Hematopoietic multipotent progenitor cell (in vitro differentiated cells): ENCODE data around the gene HOXD4. TPM values are rescaled to one million over a fixed set of nuclear protein-coding genes. Genes with fewer than 3 reads are reported as not detected.
A peak's percentile ranks its signal among the peaks of the same experiment; 100 is the strongest.

Experiments
- DNase-seq, 3 donors: peaks; one replicate each; pipeline ENCODE4 v3.0.0-alpha.2; 2011 to 2015; ENCODE audit warnings: low read depth in 2 of 3, low spot score in 2 of 3
- total RNA-seq: library from RNA; depleted of rRNA; stranded (reverse); fragments of >200 nt; gene quantifications from one replicate; pipeline ENCODE4 v1.2.3, GENCODE V29; 2012

The HOXD4 gene
- total RNA-seq, 1 donor = not detected

DNA sequence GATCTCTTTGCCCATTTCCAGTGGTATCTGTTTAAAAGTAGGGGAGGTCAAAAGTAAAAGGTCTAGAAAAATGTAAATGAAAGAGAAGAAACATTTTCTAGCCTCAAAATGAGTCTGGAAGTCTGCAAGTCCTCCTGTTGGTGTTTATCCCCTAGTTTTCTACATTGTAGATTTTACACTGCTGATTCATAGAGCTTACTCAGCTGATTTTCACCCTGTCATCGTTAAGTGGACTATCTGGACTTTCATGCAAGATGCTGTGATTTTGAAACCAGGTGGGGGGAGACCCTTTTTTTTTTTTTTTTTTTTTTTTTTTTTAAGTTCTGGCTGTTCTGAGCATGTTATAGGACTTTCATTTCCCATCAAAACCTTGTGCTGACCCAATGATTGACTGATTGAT is 16.0 kb downstream of the HOXD4 start:
- no peak for DNase-seq

DNA sequence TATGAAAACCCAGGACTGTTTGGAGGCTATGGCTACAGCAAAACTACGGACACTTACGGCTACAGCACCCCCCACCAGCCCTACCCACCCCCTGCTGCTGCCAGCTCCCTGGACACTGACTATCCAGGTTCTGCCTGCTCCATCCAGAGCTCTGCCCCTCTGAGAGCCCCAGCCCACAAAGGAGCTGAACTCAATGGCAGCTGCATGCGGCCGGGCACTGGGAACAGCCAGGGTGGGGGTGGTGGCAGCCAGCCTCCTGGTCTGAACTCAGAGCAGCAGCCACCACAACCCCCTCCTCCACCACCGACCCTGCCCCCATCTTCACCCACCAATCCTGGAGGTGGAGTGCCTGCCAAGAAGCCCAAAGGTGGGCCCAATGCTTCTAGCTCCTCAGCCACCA is 17.8 kb downstream of the HOXD4 start:
- DNase-seq = no peak

DNA sequence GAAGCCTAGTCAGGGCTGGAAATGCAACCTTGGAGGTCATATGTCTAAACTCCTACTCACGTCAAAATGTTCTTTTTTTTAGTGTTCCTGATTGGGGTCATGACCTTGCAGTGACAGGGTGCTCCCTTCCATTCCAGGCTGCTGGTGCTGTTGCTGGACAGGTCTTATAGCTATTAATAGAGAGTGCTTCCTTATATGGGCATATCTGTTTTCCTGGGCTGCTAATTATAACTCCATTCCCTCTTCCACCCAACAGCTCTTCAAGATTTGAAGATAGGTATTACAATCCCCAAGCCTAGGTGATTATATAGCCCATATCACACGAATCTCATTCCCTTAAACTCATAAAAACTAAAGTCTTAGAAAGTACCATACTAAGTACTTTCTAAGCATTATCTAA is 18.4 kb downstream of the HOXD4 start:
- no peak for DNase-seq

DNA sequence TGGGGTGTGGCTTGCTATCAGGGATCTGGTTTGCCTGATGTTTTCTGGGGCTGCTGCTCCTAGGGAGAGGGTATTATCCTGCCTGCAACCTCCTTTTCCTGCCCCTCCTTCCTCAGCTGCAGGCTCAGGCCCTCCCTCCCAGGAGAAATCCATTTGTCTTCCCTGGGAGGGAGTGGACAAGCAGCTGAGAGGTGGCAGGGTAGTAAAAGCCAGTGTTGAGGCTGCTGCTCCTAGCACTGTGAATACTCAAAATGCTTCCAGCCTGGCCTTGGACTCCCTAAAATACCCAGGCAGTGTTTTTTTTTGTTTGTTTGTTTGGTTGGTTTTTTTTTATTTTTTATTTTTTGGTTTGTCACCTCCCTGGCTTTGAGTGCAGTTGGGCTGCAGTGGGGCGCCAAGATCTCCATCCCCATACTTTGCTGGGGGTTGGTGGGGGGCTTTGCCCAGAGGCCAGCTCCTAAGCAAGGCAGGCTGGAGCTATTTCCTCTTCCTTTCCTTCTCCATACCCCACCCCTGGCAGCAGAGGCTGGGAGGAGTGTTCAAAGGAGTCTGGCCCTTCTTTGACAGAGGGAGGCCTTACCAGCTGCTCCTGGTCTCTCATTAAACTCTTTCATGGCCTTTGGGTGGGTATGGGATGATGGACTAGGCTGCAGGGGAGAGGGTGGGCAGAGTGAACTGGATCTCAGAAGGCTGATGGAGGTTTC is 19.4 kb downstream of the HOXD4 start:
- DNase-seq = no peak

DNA sequence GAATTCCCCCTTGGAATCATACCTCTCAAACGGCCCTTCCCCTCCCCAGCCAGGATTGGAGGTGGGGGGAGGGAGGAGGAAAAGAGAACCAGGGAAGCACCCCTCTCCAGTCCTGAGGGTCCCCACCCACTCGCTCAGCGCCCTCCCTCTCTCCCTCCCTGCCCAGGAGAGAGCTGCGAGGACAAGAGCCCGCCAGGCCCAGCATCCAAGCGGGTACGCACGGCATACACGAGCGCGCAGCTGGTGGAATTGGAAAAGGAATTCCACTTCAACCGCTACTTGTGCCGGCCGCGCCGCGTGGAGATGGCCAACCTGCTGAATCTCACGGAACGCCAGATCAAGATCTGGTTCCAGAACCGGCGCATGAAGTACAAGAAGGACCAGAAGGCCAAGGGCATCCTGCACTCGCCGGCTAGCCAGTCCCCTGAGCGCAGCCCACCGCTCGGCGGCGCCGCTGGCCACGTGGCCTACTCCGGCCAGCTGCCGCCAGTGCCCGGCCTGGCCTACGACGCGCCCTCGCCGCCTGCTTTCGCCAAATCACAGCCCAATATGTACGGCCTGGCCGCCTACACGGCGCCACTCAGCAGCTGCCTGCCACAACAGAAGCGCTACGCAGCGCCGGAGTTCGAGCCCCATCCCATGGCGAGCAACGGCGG is 20.1 kb downstream of the HOXD4 start:
- no peak for DNase-seq

DNA sequence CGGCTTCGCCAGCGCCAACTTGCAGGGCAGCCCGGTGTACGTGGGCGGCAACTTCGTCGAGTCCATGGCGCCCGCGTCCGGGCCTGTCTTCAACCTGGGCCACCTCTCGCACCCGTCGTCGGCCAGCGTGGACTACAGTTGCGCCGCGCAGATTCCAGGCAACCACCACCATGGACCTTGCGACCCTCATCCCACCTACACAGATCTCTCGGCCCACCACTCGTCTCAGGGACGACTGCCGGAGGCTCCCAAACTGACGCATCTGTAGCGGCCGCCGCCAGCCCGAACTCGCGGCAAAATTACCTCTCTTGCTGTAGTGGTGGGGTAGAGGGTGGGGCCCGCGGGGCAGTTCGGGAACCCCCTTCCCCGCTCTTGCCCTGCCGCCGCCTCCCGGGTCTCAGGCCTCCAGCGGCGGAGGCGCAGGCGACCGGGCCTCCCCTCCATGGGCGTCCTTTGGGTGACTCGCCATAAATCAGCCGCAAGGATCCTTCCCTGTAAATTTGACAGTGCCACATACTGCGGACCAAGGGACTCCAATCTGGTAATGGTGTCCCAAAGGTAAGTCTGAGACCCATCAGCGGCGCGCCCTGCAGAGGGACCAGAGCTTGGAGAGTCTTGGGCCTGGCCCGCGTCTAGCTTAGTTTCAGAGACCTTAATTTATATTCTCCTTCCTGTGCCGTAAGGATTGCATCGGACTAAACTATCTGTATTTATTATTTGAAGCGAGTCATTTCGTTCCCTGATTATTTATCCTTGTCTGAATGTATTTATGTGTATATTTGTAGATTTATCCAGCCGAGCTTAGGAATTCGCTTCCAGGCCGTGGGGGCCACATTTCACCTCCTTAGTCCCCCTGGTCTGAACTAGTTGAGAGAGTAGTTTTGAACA is 20.9 kb downstream of the HOXD4 start:
- DNase-seq = no peak

DNA sequence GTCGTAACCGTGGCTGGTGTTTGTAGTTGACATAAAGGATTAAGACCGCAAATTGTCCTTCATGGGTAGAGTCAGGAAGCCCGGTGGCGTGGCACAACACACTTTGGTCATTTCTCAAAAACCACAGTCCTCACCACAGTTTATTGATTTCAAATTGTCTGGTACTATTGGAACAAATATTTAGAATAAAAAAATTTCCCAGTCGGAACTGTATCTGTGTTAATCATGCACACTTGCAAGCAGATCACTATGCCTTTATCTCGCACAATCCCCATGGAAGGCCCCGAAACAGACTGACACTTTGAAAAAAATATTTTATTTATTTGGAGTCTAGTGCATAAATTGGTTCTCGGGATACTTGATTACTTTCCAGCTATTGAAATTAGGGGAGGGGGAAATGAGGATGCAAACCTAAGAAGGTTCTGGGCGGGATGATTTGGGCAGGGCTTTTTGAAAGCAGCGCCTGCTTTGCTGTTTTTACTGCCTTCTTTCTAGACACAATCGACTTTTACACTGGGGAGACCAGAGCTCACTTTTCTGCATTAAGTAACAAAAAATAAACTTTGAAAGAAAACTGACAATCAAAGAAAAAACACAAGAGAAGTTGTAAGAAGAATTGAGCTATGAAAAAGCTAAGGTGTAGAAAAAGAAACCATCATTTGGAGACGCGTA is 21.7 kb downstream of the HOXD4 start:
- no peak for DNase-seq

DNA sequence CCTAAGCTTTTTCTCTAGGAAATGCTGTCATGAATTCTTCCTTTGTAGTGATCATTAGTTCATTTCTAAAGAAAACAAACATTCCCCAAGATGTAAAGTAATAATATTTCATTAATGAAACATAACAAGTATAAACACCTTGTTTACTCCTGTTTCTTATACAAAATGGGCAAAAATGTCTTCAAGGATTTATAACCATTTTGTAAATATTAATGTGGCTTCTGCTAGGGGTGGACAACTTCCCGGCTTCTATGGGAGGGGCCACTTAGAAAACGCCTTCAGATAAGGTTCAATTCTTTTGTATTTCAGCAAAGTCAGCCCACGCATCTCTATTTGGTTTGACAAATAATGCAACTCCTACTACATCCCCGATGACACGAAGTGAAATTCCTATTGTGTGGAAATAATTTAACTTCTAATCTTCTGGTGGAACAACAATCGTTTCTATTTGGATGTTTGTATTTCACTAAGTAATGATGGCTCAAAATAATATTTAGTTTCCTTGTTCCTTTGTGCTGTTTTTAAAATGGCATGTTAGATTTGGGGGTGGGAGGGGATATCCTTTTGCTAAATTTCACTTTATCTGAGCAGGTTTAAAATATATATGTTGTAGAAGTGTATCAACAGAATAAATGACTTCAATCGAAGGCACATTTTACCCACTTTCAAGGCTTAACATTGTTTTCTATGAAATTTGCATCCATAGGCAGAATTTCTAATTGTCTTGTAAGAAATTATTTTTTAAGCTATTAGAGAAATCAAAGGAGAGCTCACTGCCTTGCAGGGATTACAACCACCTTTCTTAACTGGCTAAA is 22.4 kb downstream of the HOXD4 start:
- DNase-seq = no peak

DNA sequence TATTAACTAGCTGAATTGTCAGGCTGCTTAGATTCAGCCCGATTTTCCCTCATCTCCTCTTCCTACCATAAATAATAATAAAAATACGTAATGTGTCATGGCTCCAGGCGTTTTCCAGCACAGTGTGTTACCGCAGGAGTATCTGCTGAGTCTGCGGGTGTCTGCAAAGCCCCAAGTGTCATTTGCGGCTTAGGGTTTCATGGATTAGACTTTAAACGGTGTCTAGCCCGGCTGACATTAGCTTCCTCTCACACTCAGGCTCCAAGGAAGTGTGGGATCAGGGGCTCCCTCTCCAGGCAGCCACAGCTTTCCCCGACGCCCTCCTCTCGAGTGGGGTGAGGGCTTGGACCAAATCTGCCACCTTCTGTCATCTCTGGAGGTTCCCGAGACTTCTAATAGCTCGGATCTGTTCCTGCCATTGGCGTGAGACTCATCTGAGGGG is 23.1 kb downstream of the HOXD4 start:
- DNase-seq = no peak

DNA sequence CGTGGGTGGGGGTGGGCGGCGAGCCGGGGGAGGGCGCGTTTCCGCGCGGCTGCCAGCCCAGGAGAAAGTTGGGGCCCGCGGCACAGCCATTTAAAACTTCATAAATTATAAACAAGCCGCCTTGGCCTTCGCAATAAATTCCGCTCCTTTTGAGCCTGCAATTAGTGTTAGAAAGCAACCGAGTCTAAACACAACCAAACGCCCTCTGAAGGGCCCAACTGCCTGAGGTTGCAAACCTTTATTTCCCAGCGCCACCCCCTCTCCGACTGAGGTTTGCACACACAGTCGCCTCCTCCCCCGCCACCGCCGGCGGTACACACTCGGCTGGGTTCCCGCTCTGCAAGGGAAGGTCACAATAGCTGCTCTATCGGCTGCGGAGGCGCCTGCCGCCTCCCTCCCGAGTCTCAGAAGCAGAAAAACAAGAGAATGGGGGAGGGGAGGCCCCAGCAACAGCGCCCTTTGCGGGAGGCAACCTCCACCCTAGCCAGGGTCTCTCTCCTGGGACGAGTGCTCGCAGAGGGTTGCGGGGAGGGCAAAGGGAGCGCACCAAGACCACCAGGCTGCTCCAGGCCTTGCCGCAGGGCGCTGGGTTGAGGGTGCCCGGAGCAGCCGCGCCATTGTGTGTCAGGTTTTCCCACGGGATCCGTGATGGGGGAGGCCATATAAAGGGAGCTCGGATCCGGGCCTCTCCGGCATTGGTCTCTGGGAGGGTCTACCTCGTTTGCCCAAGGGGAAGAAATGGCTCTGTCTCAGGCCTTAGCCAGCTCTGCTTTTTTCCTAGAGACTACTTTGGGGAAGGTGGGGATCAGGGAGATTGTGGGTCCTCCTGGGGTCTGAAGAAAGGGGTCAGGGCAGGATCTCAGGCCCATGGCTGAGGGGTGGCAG is 23.7 kb downstream of the HOXD4 start:
- no peak for DNase-seq

DNA sequence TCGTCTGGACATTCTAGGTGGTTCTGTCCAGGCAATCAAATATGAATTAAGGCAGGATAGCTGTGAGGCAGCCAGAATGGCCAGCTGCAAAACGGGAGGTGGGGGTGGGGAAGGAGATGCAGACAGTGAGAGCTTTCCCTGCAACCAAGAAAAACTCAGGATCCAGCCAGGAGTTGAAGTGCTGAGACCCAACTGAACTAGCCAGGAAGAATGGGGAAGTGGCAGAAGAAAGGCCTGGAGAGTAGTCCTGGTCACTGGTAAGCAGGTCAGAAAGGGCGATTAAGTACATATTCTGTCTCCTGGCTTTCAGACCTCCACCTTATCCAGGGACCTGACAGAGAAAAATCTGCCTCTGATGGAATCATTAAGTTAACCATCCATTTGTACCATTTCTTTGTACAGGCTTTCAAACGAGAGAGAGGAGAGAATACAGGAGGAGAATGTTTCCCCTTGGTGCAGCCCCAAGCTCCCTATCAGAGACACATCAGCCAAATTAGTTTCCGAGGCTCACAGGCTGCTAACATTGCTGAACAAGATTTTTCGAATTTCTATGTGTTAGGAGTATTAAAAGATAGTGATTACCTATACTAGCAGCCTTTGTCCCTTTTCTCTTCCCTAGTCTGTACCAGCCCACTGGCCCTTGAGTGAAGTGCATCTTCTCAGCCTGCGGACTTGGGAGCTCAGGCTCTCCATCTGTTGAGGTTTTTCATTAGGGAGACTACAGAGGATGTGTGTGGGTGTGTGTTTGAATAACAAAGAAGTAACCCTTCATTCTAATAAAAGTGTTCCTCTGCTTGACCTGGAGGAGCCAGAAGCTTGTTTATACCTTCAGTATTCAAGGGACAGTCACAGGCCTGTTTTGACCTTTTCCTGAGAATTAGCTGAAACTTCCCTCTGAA is 24.6 kb downstream of the HOXD4 start:
- DNase-seq = no peak

DNA sequence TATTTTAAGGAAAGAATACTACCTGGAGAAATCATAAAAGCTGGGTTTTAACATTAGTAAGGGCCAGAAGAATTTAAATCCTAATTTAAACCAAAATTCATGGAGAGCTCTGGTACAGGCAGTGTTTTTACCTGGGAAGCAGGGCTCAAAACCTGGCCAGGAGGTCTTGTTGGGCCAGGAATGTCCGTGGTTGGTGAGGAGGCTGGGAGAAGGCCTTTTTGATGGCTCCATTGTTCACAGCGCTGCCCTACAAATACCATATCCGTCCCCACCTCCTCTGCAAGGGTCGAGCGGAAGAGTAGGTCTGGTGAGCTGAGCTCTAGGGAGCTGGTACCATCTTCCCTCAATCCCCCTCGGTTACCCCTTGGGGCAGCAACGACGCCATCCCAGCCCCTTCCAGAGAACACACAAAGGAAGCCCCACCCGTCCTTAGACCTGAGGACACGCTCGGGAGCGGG is 26.3 kb downstream of the HOXD4 start:
- no peak for DNase-seq

DNA sequence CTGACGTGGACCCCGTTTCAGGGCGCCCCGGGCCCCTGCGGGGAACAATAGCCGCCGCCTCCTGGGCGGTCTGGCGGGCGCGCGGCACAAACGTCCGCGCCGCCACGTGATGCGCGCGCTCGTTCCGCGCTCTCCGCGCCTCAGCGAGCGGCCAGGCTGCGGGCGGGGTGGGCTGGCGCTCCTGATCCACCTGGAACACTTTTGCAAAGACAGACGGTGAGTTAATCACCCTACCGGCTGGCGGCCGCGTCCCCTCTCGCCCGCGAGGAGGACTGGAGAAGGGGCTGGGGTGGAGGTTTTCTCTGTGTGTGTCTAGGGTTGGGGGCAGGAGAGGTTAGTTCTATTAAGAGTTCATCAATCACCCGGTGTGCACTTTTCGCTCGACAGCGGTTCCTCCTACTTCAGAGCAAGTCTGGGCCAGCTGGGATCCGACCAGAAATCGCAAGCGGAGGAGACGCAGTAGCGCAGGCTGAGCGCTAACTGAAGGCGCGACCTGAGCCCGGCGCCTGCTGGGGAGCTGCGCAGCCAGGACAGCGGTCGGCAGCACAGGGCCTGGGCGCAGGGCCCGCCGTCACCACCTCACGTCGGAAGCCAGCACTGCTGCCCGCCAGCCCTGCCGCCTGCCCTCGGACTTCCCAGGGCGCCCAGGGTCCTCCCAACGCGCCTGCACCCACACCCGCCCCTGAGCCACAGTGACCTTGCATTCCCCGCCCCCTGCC is 26.8 kb downstream of the HOXD4 start:
- peak in 1 of 3 donors; percentile 48 for DNase-seq

DNA sequence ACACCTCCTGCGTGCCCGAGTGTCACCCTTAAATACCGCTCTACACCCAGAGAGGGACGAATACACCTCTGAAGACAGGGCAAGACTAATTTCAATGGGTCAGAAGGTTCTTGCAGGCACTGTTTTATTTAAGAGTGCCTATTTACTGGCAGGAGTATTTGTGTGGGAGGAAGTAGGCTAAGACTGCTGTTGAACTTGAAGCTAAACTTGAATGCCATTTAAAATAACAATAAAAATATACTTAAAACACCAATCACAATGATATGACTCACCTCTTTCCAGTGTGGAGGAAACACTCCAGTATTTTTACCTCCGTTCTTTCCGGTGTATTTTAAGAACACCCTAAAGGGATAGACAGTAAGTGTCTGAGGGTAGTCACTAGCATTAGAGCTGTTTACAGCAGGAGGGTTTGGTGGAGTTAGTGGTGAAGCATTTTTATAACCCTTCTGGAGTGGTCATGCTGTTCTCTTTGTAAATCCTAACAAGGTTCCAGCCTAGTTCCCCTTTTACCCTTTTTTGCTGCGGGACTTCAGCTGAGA is 27.5 kb downstream of the HOXD4 start:
- DNase-seq = no peak

DNA sequence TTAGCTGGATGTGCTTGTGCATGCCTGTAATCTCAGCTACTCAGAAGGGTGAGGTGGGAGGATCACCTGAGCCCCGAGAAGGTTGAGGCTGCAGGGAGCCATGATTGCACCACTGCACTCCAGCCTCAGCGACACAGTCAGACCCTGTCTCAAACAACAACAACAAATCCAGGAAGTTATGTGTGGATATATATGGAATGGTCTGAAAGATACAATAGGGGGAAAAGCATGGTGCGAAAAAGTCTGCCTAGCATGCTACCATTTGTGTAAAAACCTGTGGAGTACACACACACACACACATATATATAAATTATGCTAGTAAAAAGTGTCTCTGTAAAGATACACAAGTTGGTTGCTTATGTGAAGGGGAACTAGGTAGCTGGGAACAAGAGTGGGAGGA is 30.2 kb downstream of the HOXD4 start:
- DNase-seq = no peak

DNA sequence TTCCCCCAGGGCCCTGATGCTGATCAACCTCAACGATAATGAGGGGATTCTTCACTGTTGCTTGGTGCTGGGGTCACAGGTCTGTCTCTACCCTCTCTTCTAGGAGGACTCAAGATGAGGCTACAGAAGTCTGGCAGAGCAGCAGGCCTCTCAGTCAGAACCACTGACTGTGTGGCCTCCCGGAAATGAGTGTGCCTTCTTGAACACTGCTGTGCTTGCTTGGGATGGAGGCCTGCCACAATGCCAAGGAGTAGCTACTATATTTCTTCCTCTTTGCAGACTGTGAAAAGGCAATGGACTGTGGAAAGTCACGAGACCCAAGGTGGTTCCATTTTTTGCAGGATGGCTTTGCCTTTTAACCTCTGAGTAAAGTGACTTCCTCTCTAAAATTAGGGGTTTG is 31.3 kb downstream of the HOXD4 start:
- DNase-seq = no peak

DNA sequence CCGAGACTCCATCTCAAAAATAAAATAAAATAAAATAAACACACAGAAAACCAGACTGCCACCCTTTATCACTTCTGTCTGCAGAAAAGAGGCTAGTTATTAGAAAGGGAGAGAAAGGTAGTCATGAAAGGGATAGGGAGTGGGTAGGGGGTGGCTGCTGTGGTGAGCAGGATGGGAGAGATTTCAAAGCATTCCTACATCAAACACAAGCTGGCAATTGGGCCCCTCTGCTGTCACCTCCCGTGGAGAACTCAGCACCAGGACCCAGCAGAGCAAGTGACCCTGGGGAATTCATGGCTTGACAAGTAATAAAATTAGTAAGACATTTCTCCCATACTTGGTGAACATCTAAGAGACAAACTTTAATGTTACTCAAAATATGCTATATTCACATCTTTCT is 33.4 kb downstream of the HOXD4 start:
- no peak for DNase-seq
